Breast epithelium (tissue), 3 donors: ENCODE measurements around the gene IBSP.

Source experiments
- POLR2A ChIP-seq: fragments of 450-650 bp; IDR thresholded peaks from one replicate; pipeline ENCODE4 v1.6.1; 2016; ENCODE audit warnings: antibody characterized with exemption, mild to moderate bottlenecking, moderate library complexity
- POLR2AphosphoS5 ChIP-seq, 3 donors: sonication (generic); formaldehyde crosslinking; IDR thresholded peaks; one replicate each; pipeline ENCODE4 v1.6.1; 2017; ENCODE audit warnings: antibody characterized with exemption in 3 of 3
- TF ChIP-seq, protein P1 (sequence below), 3 donors: fragments of 450-650 bp; IDR thresholded peaks; one replicate each; pipeline ENCODE4 v1.5.1; 2016 to 2017; ENCODE audit warnings: antibody characterized with exemption in 3 of 3, mild to moderate bottlenecking in 3 of 3, moderate library complexity in 3 of 3

DNA sequence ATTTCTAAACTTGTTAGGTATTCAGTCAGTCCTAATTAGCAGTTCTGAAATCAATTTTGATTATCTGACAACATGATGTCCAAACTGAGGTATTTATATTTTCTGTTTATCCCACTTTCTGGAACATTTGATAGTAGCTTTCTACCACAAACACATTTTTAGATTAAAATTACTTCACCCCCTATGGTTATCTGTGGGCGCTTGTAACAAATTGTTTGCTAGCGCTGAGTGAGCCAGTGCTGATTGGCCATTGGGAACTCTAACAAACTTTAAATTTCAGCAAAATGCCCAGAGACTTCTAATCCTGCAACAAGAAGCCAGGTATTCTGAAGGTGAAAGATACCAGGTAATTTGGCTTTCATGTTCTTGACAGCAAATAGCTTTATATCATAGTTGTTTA, 33.3 kb downstream of the IBSP start, which contains the start of gene MEPE:
- TF ChIP-seq, protein P1, sequence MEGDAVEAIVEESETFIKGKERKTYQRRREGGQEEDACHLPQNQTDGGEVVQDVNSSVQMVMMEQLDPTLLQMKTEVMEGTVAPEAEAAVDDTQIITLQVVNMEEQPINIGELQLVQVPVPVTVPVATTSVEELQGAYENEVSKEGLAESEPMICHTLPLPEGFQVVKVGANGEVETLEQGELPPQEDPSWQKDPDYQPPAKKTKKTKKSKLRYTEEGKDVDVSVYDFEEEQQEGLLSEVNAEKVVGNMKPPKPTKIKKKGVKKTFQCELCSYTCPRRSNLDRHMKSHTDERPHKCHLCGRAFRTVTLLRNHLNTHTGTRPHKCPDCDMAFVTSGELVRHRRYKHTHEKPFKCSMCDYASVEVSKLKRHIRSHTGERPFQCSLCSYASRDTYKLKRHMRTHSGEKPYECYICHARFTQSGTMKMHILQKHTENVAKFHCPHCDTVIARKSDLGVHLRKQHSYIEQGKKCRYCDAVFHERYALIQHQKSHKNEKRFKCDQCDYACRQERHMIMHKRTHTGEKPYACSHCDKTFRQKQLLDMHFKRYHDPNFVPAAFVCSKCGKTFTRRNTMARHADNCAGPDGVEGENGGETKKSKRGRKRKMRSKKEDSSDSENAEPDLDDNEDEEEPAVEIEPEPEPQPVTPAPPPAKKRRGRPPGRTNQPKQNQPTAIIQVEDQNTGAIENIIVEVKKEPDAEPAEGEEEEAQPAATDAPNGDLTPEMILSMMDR (IDR thresholded peaks at IDR 0.05), result no peak
- TF ChIP-seq POLR2A (no peak), POLR2AphosphoS5 (IDR thresholded peaks at IDR 0.05) (no peak)
